ENCODE measurements around the gene HOXD13.
A peak's percentile ranks its signal among the peaks of the same experiment; 100 is the strongest.

HOXD13 gene

DNA sequence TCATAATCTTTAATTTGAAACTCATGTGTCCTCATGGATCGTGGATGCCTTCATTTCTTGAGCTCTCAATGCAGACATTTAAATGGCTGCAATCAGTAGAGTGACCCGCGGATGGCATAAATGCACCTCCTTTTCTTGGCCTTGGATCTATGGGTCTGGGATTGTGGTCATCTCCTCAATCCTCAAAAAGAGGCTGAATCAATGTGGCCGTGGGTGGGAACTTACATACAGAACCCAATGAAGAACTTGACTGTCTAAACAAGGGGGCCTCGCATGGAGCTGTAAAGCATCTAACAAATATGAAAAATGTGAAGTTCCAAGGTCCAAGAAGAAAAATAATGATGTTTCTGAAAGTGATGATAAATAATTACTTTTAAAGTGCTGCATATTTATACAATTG lies 2.9 kb downstream of the HOXD13 start:
- no peak for DNase-seq

DNA sequence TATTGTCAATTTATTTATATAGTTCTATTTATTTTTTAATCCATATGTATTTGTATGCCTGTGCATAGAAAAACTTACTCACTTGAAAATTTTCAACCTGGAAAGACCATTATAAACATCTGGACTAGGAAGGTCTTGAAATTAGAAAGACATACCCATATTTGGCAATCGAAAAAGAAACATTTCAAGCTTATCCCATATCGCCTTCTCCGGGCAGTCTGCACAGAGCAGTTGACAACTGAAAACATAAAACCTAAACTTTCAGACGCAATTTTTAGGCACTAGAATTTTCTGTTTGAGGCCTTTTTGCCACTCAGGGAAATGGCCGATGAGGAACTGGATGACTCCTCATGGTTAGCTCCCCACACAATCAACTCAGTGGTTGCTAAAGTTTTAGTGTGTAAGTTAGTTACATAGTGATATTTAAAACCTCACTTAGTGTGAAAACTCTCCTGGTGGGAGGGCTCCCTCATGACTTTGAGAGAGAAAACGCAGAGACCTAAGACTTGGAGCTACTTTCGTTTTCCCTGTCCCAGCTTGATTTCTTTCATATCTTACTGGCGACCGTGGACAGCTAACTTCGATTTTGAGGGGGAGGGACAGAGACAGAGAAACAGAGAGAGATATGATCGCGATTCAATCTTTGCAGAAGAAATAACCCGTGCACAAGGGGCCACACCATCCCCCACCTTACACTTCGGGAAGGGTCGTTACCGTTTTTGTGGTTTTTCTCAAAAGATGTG lies 3.9 kb downstream of the HOXD13 start:
- no peak for DNase-seq

DNA sequence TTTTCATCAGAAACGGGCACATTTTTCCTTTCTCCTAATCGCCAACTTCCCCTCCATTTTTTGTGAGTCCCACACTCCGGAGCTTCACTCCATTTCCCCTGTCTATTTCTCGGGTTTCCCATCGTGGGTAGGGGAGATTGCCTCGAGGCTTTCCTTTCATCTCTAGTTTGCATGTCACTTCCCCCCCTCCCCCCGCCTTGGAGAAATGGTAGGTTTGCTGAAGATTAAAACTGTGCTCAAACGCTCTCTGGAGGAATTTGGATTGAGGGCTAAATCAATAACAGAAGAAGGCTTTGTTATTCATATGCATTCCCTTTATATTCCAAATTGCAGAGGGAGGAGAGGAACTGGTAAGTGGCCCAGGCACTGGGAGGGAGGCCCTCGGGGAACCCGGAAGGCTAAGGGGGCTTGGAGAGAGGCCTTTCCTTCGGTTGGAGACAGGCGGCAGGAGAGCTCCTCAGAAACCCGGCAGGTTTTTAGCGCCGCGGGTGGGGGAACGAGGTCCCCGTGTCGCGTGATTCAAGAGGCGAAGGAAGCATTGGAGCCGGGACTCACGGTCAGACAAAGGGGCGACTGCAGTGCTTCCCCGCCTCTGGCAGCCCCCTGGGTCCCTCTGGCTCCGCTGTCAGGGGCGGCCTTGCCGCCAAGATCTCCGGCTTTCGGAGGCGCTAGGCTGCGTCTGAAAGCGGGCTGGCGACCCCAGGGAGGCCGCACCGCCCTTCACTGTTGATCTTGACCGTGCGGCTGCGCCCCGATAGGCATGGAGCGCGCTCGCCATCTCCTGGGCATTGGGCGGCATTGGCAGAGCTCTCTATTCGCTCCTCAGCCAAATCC lies 4.7 kb downstream of the HOXD13 start:
- peak; percentile 35 for DNase-seq

DNA sequence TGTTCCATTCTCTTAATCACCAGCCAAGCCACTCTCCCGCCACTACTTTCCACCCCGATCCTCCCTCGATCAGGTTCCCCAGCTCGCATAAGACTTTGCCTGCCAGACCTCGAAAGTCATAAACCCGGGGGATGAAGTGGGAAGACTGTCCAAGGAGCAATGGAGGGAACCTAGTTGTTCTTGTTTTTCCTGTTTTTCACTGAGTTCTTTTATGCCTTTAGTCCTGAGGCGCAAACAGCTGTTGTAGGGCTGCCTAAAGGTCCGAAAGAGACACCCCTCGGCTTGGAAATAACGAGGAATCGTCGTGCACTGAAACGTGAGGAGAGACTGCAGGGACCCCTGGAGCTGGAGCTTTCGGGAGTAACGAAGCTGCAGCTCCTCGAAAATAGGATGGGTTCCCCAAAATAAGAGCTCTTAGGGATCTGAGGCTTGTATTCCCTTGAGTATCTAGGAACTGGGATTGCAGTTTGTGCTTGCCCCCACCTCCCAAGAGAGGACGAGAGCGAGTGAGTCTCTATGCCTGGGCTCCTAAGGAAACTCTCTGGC lies 5.4 kb downstream of the HOXD13 start:
- no peak for DNase-seq

DNA sequence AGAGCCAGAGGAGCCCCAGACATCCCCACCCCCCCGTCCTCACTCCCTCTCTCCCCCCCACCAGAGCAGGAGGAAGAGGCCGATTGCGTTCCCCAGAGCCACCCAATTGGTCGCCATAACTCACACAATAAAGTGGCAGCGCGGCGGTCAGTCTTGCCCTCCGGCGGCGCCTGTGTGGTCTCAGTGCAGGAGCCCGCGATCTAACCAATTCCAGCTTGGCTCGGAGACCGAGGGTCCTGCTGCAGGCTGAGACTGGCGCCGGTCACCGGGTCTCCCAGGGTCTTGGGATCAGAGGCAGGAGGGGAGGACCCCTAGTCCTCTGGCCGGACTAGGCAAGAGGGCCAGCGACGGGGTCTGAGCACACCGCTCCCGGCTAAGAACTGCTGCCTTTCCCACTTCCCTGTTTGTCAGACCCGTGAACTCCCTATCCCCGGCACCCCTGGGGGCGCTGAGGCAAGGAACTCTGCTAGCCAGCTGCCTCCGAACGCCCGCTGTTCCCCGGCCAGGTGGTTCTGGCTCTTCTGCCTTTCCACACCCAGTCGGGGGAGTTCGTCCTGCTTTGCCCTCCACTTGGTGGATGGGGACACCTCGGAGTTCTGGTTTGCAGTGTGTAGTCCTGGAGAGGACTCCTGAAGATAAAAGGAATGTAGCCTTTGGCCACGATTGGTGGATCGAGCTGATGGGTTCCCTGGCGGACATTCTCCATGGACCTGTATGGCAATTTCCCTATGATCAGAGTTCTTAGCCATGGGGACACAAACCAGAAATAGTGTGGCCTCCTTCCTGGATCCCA lies 6.0 kb downstream of the HOXD13 start:
- no peak for DNase-seq

DNA sequence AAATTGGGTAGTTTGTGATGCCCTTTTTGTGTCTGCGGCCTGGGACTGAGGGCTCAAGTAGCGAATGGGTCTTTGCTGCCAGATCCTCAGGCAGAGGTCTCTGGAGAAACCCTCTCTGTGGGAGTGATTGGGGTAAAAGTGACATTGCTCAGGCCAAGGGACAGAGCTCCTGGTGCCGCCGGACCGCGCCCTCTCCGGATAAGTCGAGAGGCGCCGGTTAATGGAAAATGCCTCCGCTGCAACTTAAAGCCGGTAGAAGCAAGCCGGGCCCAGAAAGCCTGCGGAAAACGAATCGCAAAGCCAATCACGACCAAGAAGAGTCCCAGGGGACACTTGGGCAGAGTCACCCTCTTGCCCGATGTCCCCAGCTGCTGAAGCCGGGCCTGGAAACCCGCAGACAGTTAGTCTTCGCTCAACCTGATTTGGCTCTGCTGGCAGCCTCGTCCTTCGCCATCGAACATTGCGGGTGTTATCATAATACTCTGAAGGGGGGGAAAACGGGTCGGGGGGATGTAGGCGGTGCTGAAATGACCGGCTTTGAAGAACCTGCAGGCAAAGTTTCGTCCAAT lies 6.7 kb downstream of the HOXD13 start:
- no peak for DNase-seq

DNA sequence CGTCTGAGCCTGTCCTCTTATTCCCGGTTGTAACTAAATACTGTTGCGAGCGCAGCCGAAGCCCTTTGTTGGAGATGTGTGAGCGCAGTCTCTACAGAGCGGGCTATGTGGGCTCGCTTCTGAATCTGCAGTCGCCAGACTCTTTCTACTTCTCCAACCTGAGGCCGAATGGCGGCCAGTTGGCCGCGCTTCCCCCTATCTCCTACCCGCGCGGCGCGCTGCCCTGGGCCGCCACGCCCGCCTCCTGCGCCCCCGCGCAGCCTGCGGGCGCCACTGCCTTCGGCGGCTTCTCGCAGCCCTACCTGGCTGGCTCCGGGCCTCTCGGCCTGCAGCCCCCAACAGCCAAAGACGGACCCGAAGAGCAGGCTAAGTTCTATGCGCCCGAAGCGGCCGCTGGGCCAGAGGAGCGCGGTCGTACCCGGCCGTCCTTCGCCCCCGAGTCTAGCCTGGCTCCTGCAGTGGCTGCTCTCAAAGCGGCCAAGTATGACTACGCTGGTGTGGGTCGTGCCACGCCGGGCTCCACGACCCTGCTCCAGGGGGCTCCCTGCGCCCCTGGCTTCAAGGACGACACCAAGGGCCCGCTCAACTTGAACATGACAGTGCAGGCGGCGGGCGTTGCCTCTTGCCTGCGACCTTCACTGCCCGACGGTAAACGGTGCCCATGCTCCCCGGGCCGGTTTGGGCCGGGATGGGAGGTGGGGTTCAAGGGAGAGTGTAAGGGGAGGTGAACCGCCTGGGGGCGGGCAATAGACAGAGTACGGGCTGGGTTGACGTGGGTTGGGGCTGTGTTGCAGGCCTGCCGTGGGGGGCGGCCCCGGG lies 7.4 kb downstream of the HOXD13 start, which contains the start of gene HOXD12:
Gene HOXD12, plus strand, starts transcription at position 68 of the 819 bp plus-strand sequence. Its CDS starts 7 bp downstream, at position 75.
- DNase-seq = no peak

DNA sequence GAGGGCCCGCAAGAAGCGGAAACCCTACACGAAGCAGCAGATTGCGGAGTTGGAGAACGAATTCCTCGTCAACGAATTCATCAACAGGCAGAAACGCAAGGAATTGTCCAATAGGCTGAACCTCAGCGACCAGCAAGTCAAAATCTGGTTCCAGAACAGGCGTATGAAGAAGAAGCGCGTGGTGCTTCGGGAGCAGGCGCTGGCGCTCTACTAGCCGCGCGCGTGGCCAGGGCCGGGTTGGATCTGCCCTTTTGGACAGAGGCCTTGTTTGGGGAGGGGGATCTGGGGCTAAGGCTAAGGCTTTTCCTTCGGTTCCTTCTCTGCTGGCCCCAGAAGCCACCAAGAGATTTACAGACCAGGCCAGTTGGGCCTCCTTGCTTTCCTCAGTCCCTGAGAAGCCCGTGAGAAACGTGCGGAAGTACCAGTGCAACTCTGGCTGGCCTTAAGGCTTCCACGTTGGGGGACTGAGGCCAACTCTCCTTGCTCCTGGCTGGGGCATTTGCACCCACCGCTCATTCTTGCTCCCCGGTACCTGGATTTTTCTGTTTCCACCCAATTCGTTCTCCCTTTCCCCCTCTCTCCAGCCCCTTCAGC lies 8.1 kb downstream of the HOXD13 start:
- no peak for DNase-seq

DNA sequence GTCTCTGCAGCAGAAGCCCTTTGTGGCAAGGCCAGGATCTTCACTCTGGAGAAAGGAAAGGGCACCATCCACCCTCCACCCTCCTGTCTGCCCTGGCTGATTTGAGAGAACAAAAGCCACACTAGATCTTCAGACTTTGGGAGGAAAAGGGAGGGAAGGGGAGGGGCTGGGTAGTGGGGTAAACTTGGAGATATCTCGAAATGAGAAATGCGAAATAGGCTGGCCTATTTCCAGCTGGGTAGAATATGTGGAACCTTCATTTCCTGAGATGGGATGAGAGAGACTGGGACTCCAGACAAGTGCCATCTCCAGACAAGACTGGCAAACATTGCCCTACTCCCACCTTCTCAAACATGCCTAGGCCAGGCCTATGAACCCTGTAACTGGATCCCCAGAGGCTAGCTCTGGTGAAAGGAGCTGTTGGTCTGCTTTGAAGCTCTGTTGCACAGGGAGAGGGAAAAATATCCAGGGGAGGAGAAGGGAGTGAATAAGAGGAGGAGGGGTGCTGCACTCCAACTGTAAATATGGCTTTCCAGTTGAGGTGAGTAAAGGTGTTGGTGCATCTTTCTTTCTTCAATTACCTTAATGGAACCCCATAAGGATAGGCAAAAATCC lies 8.8 kb downstream of the HOXD13 start:
- no peak for DNase-seq

DNA sequence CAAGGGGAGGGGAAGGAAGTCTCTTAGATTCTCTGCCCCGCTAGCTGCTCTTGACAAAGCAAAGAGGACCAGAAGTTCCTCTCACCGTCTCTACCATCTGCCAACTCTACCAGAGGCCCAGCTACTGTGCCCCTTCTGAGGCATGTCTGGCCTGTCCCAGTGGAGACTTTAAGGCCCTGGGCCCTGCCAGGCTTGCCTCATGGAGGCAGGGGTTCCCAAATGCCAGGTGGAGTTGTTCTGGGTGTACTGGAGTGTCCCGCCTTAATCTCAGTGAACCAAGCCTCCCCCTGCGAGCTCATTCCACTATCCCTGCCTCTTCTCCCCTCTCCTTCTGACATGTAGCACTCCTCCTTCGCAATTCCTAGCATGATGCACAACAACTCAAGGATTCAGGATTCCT lies 9.3 kb downstream of the HOXD13 start:
- no peak for DNase-seq

DNA sequence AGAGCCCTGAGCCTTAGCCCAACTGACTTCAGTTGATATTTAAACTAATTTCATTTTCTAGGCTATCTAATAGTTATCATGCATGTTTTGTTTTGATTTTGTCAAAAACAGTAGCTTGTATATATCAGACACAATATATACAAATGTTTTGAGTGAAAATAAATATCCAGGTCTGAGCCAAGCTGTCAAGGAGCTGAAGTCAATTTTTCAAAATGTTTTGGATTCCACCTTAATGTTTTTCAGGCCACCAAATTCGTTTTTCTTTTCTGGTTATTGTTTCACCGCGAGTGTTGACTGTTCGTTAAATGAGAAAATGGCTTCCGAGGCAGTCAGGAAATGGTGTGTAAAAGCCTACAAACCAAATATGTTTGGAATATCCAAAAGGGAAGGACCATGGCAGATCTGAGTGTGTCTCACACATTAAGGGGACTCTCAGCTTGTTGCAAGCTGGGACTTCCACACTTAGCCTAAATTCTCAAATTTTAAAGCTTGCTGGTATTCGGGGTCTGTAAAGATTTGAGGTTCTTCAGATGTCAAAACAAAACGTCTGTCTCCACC lies 9.9 kb downstream of the HOXD13 start:
- DNase-seq = no peak

DNA sequence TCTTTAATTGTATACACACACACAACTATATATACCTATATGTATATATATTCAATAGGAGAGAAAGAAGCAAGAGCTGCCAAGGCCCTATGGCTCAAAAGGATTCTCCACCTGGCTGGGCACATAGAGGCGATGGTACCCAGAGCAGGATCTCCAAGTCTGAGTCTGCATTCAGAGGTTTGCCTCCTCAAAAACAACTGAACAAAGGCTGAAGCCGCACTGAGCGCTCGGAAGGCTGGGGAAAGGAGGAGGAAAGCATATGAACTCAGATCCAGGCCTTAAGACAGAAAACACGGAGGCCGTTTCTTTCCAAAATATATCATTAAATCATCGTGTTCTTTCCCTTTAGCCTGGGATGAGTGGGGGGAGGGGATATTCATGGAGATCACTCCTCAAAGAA lies 10.7 kb downstream of the HOXD13 start:
- no peak for DNase-seq

DNA sequence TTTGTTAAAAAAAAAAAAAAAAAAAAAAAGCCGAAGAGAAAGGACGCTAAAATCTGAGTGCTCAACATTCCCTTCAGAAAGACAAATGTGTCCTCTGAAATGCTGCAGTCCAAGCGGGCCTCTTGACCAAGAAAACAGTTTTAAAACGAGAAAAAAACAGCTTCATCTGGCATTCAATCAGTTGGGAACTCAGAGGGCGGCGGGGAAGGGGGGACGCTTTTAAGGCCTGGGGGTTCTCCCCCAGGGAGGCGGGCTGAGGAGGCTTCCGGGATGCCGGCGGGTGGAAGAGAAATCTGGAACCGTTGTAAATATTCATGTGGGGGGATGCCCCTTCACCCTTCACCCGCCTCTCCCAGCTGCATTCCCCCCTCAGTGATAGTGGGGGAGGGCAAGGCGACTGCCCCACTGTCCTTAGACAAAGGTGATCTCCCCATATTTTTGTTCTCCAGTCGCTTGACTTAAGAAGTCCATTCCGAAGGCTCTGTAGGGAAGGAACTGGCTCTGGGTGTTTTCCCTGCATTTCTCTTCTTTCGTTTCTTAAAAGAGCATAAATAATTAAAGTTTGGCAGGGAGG lies 11.3 kb downstream of the HOXD13 start:
- no peak for DNase-seq

DNA sequence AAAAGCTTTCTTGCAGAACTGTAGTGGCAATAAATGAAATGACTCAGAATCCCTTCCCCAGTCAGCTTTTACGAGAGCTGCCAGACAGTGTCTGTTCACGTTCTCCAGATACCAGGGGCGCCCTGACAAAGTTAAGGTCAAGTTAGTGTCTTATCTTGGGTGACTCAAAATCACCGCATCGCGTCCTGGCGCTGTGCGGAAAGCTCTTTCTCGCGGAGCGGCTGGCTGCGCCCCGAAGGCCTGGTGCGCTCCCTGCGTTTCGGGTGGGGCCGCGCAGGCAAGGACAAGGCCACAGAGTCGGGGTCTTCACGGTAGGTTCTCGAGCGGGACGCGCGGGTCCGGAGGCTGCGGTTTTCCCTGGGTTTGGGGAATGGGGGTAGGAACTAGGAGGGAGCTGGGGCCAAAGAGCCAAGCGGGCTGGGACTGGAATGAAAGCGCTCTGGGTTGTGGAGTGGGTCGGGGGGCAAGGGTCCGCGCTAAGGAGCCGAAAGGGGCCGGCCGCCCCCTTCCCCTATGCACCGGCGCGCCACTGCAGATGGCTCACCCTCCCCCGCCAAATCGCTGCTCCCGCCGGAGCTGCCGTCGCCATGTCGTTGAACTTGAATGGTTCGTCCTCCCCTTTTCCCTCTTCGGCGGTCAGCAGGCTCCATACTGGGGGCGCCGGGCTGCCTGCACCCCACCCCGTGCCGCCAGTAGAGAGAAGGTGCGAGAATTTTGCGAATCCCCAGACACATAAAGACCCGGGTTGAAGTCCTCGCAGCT lies 12.0 kb downstream of the HOXD13 start:
- no peak for DNase-seq

DNA sequence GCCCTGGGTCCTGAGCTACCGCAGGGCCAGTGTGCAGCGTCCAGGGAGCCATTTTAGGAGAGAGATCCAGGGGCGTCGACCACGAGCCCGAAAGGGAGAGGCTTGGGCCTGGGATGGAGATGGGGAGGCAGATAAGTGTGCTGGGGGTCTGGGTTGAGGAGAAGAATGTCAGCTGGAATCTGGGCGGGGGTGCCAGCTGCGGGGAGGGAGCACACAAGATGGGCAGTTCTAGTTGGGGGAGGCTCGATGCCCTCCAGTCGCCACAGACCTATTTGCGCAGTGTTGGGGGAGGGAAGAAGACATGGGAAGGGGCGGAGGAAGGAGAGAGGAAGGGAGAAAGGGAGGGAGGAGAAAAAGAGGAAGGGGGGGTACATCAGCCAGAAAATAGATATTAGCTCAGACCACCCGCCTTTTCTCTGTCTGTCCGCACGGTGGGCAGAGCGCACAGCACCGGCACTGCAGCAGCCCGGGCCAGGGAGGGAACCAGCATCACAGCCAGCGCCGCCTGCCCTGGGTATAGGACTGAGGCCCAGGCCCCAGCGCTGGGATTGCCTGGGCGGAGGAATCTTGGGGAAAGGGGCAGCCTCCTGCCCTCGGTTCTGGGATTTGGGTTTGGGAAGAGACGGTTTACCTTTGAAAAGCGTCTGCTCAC lies 12.7 kb downstream of the HOXD13 start:
- DNase-seq = no peak

DNA sequence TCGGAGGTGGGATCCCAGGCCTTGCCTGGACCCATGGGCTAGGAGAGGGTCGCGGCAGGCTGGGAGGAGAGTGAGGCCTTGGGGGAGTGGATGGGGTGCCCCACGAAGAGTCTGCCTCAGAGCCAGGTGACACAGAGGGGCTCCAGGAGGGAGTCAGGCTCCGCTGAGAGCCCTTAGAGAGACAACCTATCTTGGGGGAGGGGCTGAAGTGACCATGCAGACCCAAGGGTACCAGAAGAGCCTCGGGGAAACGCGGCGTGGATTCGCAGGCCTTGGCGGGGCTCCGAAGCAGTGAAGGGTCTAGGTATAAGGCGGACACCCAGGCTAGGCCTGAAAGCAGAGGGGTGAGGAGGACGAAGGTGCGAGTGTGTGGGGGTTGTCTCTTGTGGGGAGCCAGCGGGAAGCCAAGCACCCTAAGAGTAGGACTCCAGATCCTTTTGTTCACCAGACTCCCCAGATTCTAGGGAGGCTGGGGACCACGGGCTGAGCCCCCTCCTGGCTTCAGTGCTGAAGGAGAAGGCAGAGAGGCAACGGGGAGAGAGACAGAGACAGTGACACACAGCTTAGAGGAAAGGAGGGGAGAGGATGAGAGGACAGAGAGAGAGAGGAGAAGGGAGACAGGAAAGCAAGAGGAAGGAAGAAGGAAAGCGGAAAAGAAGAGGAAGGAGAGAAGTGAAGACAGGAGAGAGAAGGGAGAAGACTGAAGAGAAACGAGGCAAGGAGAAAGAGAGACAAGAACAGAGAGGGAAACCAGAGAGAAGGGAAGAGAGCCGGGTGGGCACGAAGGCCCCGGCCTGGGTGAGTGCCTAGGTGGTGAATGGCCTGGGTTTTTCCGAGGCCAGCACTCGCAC lies 13.4 kb downstream of the HOXD13 start:
- no peak for DNase-seq

DNA sequence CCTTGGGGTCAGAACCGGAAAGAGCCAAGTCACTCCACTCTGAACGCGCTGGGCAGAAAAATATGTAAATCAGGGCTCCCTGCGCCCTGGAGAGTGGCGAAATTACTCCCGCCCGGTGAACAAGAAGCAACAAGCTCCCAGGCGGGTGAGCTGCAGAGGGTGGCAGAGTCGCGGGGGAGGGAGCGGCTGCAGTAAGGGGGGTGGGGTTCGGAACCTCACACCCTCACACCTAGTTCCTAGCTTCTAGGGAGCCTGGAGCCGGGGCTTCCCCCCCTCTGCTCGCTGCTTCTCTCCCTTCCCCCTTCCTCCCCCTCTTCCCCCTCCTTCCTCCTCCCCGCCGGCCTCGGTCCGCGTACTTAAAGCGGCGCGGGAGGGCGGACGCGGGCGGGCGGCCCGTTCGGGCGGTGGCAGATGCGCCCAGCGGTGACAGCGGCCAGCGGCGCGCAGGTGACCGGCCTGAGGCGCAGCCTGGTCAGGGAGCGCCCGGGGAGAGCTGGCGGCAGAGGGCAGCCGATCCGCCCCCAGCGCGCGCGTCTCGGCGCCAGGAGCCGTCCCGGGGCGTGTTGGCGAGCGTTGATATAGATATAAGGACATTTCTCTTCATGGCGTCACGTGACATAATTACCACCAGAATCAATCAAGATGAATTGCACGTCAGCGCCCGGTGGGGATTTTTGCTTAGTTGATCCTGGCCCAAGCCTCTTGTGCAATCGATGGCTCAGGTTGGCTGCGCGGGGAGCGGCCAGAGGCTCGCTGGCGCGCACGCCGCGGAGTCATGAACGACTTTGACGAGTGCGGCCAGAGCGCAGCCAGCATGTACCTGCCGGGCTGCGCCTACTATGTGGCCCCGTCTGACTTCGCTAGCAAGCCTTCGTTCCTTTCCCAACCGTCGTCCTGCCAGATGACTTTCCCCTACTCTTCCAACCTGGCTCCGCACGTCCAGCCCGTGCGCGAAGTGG lies 14.3 kb downstream of the HOXD13 start, which contains the start of gene HOXD11:
Gene HOXD11, plus strand, starts transcription at position 700 of the 959 bp plus-strand sequence. Its CDS starts 76 bp downstream, at position 776.
- DNase-seq = no peak

All from MV-4-11 (cell line).